ENCODE measurements around the gene KDELR3. TPM values are rescaled to one million over a fixed set of nuclear protein-coding genes. Genes with fewer than 3 reads are reported as not detected.

Gene KDELR3
- total RNA-seq, 2 experiments from 2014 or later = 0.57 to 0.77 TPM

- no peaks in the 10 kb centered on the region for H3K9me3 Mint-ChIP-seq
- H3K27me3 Mint-ChIP-seq (ENCODE audit: low read depth) = no peaks in the 10 kb centered on the region
- H3K4me3 Mint-ChIP-seq = no peak overlapping the region
- CTCF ChIA-PET = interaction anchor here (0.7 kb wide), 1 partner anchor 14 kb away, joined by 4 read pairs; no protein-coding TSS in a partner anchor
- intact Hi-C loops (cut with micrococcal nuclease) = no loop called here
- H3K36me3 Mint-ChIP-seq (ENCODE audit: low read depth) = peaks cover 47% of the 10 kb centered on the region
- H3K4me1 Mint-ChIP-seq (ENCODE audit: low read depth) = peaks cover 26% of the 10 kb centered on the region
- no peak for DNase-seq
- peak overlapping the region; percentile 26 for H3K27ac Mint-ChIP-seq
Measured at GRCh38 chr22:38482662-38483308, 14.9 kb downstream of the KDELR3 start.

- peaks cover 38% of the 10 kb centered on the region for H3K4me1 Mint-ChIP-seq (ENCODE audit: low read depth)
- peak overlapping the region; percentile 33 for H3K27ac Mint-ChIP-seq
- no peaks in the 10 kb centered on the region for H3K27me3 Mint-ChIP-seq (ENCODE audit: low read depth)
- H3K4me3 Mint-ChIP-seq = no peak overlapping the region
- CTCF ChIA-PET = no interaction called here
- no peaks in the 10 kb centered on the region for H3K9me3 Mint-ChIP-seq
- peaks cover 58% of the 10 kb centered on the region for H3K36me3 Mint-ChIP-seq (ENCODE audit: low read depth)
- intact Hi-C loops (cut with micrococcal nuclease) = no loop called here
- DNase-seq = no peak
Measured at GRCh38 chr22:38484244-38484643, 16.3 kb downstream of the KDELR3 start.

- Mint-ChIP-seq H3K4me1 (ENCODE audit: low read depth) (peaks cover 52% of the 10 kb centered on the region), H3K4me3 (no peak overlapping the region), H3K9me3 (no peaks in the 10 kb centered on the region), H3K36me3 (ENCODE audit: low read depth) (peaks cover 71% of the 10 kb centered on the region), H3K27ac (peak overlapping the region; percentile 41), H3K27me3 (ENCODE audit: low read depth) (no peaks in the 10 kb centered on the region)
- intact Hi-C loops (cut with micrococcal nuclease) = no loop called here
- CTCF ChIA-PET = interaction anchor here (0.9 kb wide), 1 partner anchor 90 kb away, joined by 3 read pairs; no protein-coding TSS in a partner anchor
- no peak for DNase-seq
Measured at GRCh38 chr22:38485783-38486182, 17.9 kb downstream of the KDELR3 start.

GRCh38 chr22:38487946-38488345 is 20.1 kb downstream of the KDELR3 start:
- Mint-ChIP-seq H3K9me3 (no peaks in the 10 kb centered on the region), H3K27ac (peak overlapping the region; percentile 33), H3K4me1 (ENCODE audit: low read depth) (peaks cover 62% of the 10 kb centered on the region), H3K27me3 (ENCODE audit: low read depth) (no peaks in the 10 kb centered on the region), H3K36me3 (ENCODE audit: low read depth) (peaks cover 73% of the 10 kb centered on the region), H3K4me3 (no peak overlapping the region)
- intact Hi-C loops (cut with micrococcal nuclease) = no loop called here
- CTCF ChIA-PET = interaction anchor here (0.9 kb wide), 1 partner anchor 84 kb away, joined by 3 read pairs; no protein-coding TSS in a partner anchor
- DNase-seq = no peak

- CTCF ChIA-PET = no interaction called here
- H3K27ac Mint-ChIP-seq = no peak overlapping the region
- intact Hi-C loops (cut with micrococcal nuclease) = no loop called here
- H3K4me3 Mint-ChIP-seq = no peak overlapping the region
- DNase-seq = no peak
- no peaks in the 10 kb centered on the region for H3K27me3 Mint-ChIP-seq (ENCODE audit: low read depth)
- H3K4me1 Mint-ChIP-seq (ENCODE audit: low read depth) = peaks cover 69% of the 10 kb centered on the region
- H3K9me3 Mint-ChIP-seq = no peaks in the 10 kb centered on the region
- peaks cover 75% of the 10 kb centered on the region for H3K36me3 Mint-ChIP-seq (ENCODE audit: low read depth)
Measured at GRCh38 chr22:38489142-38489541, 21.2 kb downstream of the KDELR3 start.

- Mint-ChIP-seq H3K36me3 (ENCODE audit: low read depth) (peaks cover 75% of the 10 kb centered on the region), H3K9me3 (no peaks in the 10 kb centered on the region), H3K27me3 (ENCODE audit: low read depth) (no peaks in the 10 kb centered on the region), H3K4me1 (ENCODE audit: low read depth) (peaks cover 71% of the 10 kb centered on the region), H3K27ac (peak overlapping the region; percentile 87), H3K4me3 (no peak overlapping the region)
- CTCF ChIA-PET = interaction anchor here (1.3 kb wide), 1 partner anchor 584 kb away, joined by 3 read pairs; the partner anchor contains the start of gene MICALL1
- DNase-seq = no peak
- intact Hi-C loops (cut with micrococcal nuclease) = loop anchor here (1.0 kb wide), 1 partner anchor 13 kb away; no protein-coding TSS in a partner anchor
Measured at GRCh38 chr22:38489561-38490145, 21.8 kb downstream of the KDELR3 start.

- CTCF ChIA-PET = interaction anchor here (1.3 kb wide), 1 partner anchor 585 kb away, joined by 3 read pairs; the partner anchor contains the start of gene MICALL1
- no peak overlapping the region for H3K4me3 Mint-ChIP-seq
- no peaks in the 10 kb centered on the region for H3K27me3 Mint-ChIP-seq (ENCODE audit: low read depth)
- peak overlapping the region; percentile 87 for H3K27ac Mint-ChIP-seq
- peaks cover 77% of the 10 kb centered on the region for H3K36me3 Mint-ChIP-seq (ENCODE audit: low read depth)
- no peaks in the 10 kb centered on the region for H3K9me3 Mint-ChIP-seq
- peak; percentile 38 for DNase-seq
- peaks cover 71% of the 10 kb centered on the region for H3K4me1 Mint-ChIP-seq (ENCODE audit: low read depth)
- intact Hi-C loops (cut with micrococcal nuclease) = loop anchor here (1.0 kb wide), 1 partner anchor 12 kb away; no protein-coding TSS in a partner anchor
Measured at GRCh38 chr22:38490475-38490874, 22.6 kb downstream of the KDELR3 start.

- CTCF ChIA-PET = interaction anchor here (0.9 to 1.3 kb wide), 3 partner anchors 11 to 585 kb away, joined by 3 to 4 read pairs (median 3); partner anchors contain the start of gene MICALL1
- peak overlapping the region; percentile 87 for H3K27ac Mint-ChIP-seq
- DNase-seq = no peak
- peaks cover 70% of the 10 kb centered on the region for H3K4me1 Mint-ChIP-seq (ENCODE audit: low read depth)
- intact Hi-C loops (cut with micrococcal nuclease) = loop anchor here (1.0 kb wide), 1 partner anchor 11 kb away; no protein-coding TSS in a partner anchor
- no peaks in the 10 kb centered on the region for H3K9me3 Mint-ChIP-seq
- H3K27me3 Mint-ChIP-seq (ENCODE audit: low read depth) = no peaks in the 10 kb centered on the region
- H3K4me3 Mint-ChIP-seq = no peak overlapping the region
- peaks cover 75% of the 10 kb centered on the region for H3K36me3 Mint-ChIP-seq (ENCODE audit: low read depth)
Measured at GRCh38 chr22:38490915-38491314, 23.0 kb downstream of the KDELR3 start.

- CTCF ChIA-PET = interaction anchor here (0.6 to 1.3 kb wide), 5 partner anchors 10 to 91 kb away, joined by 3 to 5 read pairs (median 4); no protein-coding TSS in a partner anchor
- Mint-ChIP-seq H3K27me3 (ENCODE audit: low read depth) (no peaks in the 10 kb centered on the region), H3K27ac (peak overlapping the region; percentile 73), H3K9me3 (no peaks in the 10 kb centered on the region), H3K4me1 (ENCODE audit: low read depth) (peaks cover 64% of the 10 kb centered on the region), H3K4me3 (no peak overlapping the region), H3K36me3 (ENCODE audit: low read depth) (peaks cover 71% of the 10 kb centered on the region)
- no peak for DNase-seq
- intact Hi-C loops (cut with micrococcal nuclease) = no loop called here
Measured at GRCh38 chr22:38491707-38492348, 23.9 kb downstream of the KDELR3 start.

GRCh38 chr22:38494498-38494897 is 26.6 kb downstream of the KDELR3 start:
- intact Hi-C loops (cut with micrococcal nuclease) = loop anchor here (1.0 kb wide), 1 partner anchor 9 kb away; no protein-coding TSS in a partner anchor
- H3K9me3 Mint-ChIP-seq = no peaks in the 10 kb centered on the region
- H3K4me3 Mint-ChIP-seq = no peak overlapping the region
- CTCF ChIA-PET = no interaction called here
- no peaks in the 10 kb centered on the region for H3K27me3 Mint-ChIP-seq (ENCODE audit: low read depth)
- DNase-seq = no peak
- H3K4me1 Mint-ChIP-seq (ENCODE audit: low read depth) = peaks cover 66% of the 10 kb centered on the region
- H3K27ac Mint-ChIP-seq = peak overlapping the region; percentile 27
- peaks cover 71% of the 10 kb centered on the region for H3K36me3 Mint-ChIP-seq (ENCODE audit: low read depth)

- H3K27ac Mint-ChIP-seq = peak overlapping the region; percentile 27
- no peaks in the 10 kb centered on the region for H3K9me3 Mint-ChIP-seq
- CTCF ChIA-PET = interaction anchor here (1.3 kb wide), 1 partner anchor 18 kb away, joined by 3 read pairs; no protein-coding TSS in a partner anchor
- intact Hi-C loops (cut with micrococcal nuclease) = loop anchor here (1.0 kb wide), 1 partner anchor 8 kb away; no protein-coding TSS in a partner anchor
- peaks cover 69% of the 10 kb centered on the region for H3K36me3 Mint-ChIP-seq (ENCODE audit: low read depth)
- peaks cover 64% of the 10 kb centered on the region for H3K4me1 Mint-ChIP-seq (ENCODE audit: low read depth)
- DNase-seq = no peak
- H3K4me3 Mint-ChIP-seq = no peak overlapping the region
- no peaks in the 10 kb centered on the region for H3K27me3 Mint-ChIP-seq (ENCODE audit: low read depth)
Measured at GRCh38 chr22:38494939-38495338, 27.0 kb downstream of the KDELR3 start.

- intact Hi-C loops (cut with micrococcal nuclease) = no loop called here
- peaks cover 64% of the 10 kb centered on the region for H3K4me1 Mint-ChIP-seq (ENCODE audit: low read depth)
- H3K4me3 Mint-ChIP-seq = no peak overlapping the region
- peaks cover 79% of the 10 kb centered on the region for H3K36me3 Mint-ChIP-seq (ENCODE audit: low read depth)
- H3K27ac Mint-ChIP-seq = peak overlapping the region; percentile 59
- DNase-seq = no peak
- CTCF ChIA-PET = interaction anchor here (0.7 to 1.0 kb wide), 2 partner anchors 74 to 299 kb away, joined by 3 read pairs; no protein-coding TSS in a partner anchor
- no peaks in the 10 kb centered on the region for H3K9me3 Mint-ChIP-seq
- no peaks in the 10 kb centered on the region for H3K27me3 Mint-ChIP-seq (ENCODE audit: low read depth)
Measured at GRCh38 chr22:38497869-38498268, 30.0 kb downstream of the KDELR3 start.

Data from activated naive CD4-positive, alpha-beta T cell treated with anti-CD3 and anti-CD28 coated beads for 36 hours (primary cell).